ENCODE measurements around the gene TP53. TPM values are rescaled to one million over a fixed set of nuclear protein-coding genes. Genes with fewer than 3 reads are reported as not detected.

TP53 gene
- total and polyA plus RNA-seq, 9 of the 15 experiments (the other 6 are each of a cell fraction or from before 2014, with no cell fraction given): 2.8 to 14.0 (median 7.1) TPM

GRCh38 chr17:7687072-7687907, at the start of gene TP53 (continued):
- TF ChIP-seq E2F8 (IDR thresholded peaks at IDR 0.05; ENCODE audit: low read depth, partially characterized antibody): peak; percentile 51
- TF ChIP-seq POLR2AphosphoS5 (IDR thresholded peaks at IDR 0.05; ENCODE audit: control insufficient read depth, insufficient read depth, low read depth, low read length): peak; percentile 91
- peak in 1 of 2 experiments; percentile 18; a peak in 1 of 4 replicates for TF ChIP-seq RCOR1 (IDR thresholded peaks at IDR 0.05; ENCODE audit: borderline replicate concordance in 1 of 2, low read depth in 2 of 2, low read length in 2 of 2)
- TF ChIP-seq CREB1 (IDR thresholded peaks at IDR 0.05): no peak
- peak; percentile 48 for TF ChIP-seq CREB1 (CRISPR knock-in tag; IDR thresholded peaks at IDR 0.05)
- TF ChIP-seq ARID4B (CRISPR knock-in tag; IDR thresholded peaks at IDR 0.05): peak; percentile 16; the same call in 1 of the 2 replicates
- peak; percentile 79 for TF ChIP-seq TAF9B (IDR thresholded peaks at IDR 0.05; ENCODE audit: partially characterized antibody)
- peak; percentile 14; the same call in 1 of the 2 replicates for TF ChIP-seq DPF2 (IDR thresholded peaks at IDR 0.05)
- 0 out of 4 replicates have a peak, but pooled peaks of 1 of the 2 experiments have one; percentile 45 for TF ChIP-seq UBTF (IDR thresholded peaks at IDR 0.05; ENCODE audit: borderline replicate concordance in 1 of 2, low read depth in 2 of 2, low read length in 2 of 2)
- TF ChIP-seq EGR1 (conservative IDR thresholded peaks at IDR 0.05): 0 out of 2 replicates have a peak, but pooled peaks have one; percentile 15
- TF ChIP-seq MAZ (CRISPR knock-in tag; conservative IDR thresholded peaks at IDR 0.05 in 1 of 2, IDR thresholded peaks at IDR 0.05 in 1 of 2): peak; percentile 26 to 28; a peak in 2 of 4 replicates
- TF ChIP-seq SIN3B (IDR thresholded peaks at IDR 0.05; ENCODE audit: low read depth): no peak
- TF ChIP-seq E2F1 (CRISPR knock-in tag; IDR thresholded peaks at IDR 0.05): 0 out of 2 replicates have a peak, but pooled peaks have one; percentile 10
- TF ChIP-seq CSDE1 (IDR thresholded peaks at IDR 0.05): peak in 1 of 2 experiments; percentile 64; a peak in 1 of 4 replicates
